PC-3 (cell line): ENCODE results near the gene ILDR2. TPM values are rescaled to one million over a fixed set of nuclear protein-coding genes. Genes with fewer than 3 reads are reported as not detected.

Experiments used
- ATAC-seq: fragments of 200-7000 bp; cut with Tn5 transposase; 2 replicates; pipeline ENCODE4 v1.9.1; 2020; ENCODE audit warnings: mild to moderate bottlenecking, moderate library complexity
- BruUV-seq: library from RNA; stranded (reverse); fragments of 400-500 nt; replicated peaks from 2 replicates; lab custom pipeline; 2021; lab: Mats Ljungman, UMichigan
- CTCF ChIA-PET: fragments of 300-600 bp; sonication (Branson Sonifier 250); formaldehyde crosslinking; loops from one replicate; lab custom pipeline; 2022; ENCODE audit warnings: antibody characterized with exemption; lab: Charles Lee
- POLR2A ChIA-PET: fragments of 300-600 bp; sonication (Branson Sonifier 250); formaldehyde crosslinking; loops from one replicate; lab custom pipeline; 2022; ENCODE audit warnings: antibody characterized with exemption; ENCODE audit not compliant: unreplicated experiment; lab: Charles Lee
- DNase-seq: peaks from one replicate; pipeline ENCODE4 v3.0.0-alpha.2; 2015
- H2AFZ ChIP-seq: fragments of 300-600 bp; sonication (generic); 2 replicates; pipeline ENCODE4 v1.6.0; 2016; ENCODE audit warnings: antibody characterized with exemption, low read length
- H3F3A ChIP-seq: fragments of 300-600 bp; sonication (generic); one replicate; pipeline ENCODE4 v1.6.0; 2017; ENCODE audit warnings: antibody characterized with exemption, low read length, control low read depth, mild to moderate bottlenecking; ENCODE audit not compliant: unreplicated experiment
- H3K27ac ChIP-seq: fragments of 300-600 bp; sonication (generic); 2 replicates; pipeline ENCODE4 v1.5.1; 2016; ENCODE audit warnings: mild to moderate bottlenecking, low read length
- H3K27me3 ChIP-seq: fragments of 300-600 bp; sonication (generic); 2 replicates; pipeline ENCODE4 v1.6.1; 2016; ENCODE audit warnings: low read length, mixed read lengths
- H3K36me3 ChIP-seq: fragments of 300-600 bp; sonication (generic); 2 replicates; pipeline ENCODE4 v1.6.1; 2016; ENCODE audit warnings: low read depth, mixed run types, low read length, mixed read lengths
- H3K4me1 ChIP-seq: fragments of 300-600 bp; sonication (generic); 2 replicates; pipeline ENCODE4 v1.5.1; 2016; ENCODE audit warnings: low read length; ENCODE audit not compliant: insufficient read depth
- H3K4me2 ChIP-seq: fragments of 300-600 bp; sonication (generic); 2 replicates; pipeline ENCODE4 v1.6.0; 2016; ENCODE audit warnings: low read length
- H3K4me3 ChIP-seq: fragments of 300-600 bp; sonication (generic); 2 replicates; pipeline ENCODE4 v1.5.1; 2016; ENCODE audit warnings: mild to moderate bottlenecking, low read length, mixed read lengths
- H3K79me2 ChIP-seq: fragments of 300-600 bp; sonication (generic); 2 replicates; pipeline ENCODE4 v1.6.1; 2017; ENCODE audit warnings: low read length, mixed read lengths
- H3K9ac ChIP-seq: fragments of 300-600 bp; sonication (generic); 2 replicates; pipeline ENCODE4 v1.6.0; 2016; ENCODE audit warnings: mild to moderate bottlenecking, low read length
- H3K9me2 ChIP-seq: fragments of 300-600 bp; sonication (generic); replicated peaks from 2 replicates; pipeline ENCODE4 v1.6.1; 2016; ENCODE audit warnings: mixed run types, low read length, mixed read lengths
- H3K9me3 ChIP-seq: fragments of 300-600 bp; sonication (generic); 2 replicates; pipeline ENCODE4 v1.6.1; 2016; ENCODE audit warnings: low read length, mixed read lengths
- H4K20me1 ChIP-seq: fragments of 300-600 bp; sonication (generic); 2 replicates; pipeline ENCODE4 v1.6.1; 2016; ENCODE audit warnings: low read length, mixed read lengths
- CTCF ChIP-seq: fragments of 300-600 bp; sonication (generic); conservative IDR thresholded peaks from 2 replicates; pipeline ENCODE4 v1.5.1; 2017; ENCODE audit warnings: antibody characterized with exemption, low read depth, mild to moderate bottlenecking, low read length
- EZH2 ChIP-seq: fragments of 300-600 bp; sonication (generic); IDR thresholded peaks from one replicate; pipeline ENCODE4 v1.6.1; 2017; ENCODE audit warnings: antibody characterized with exemption, mild to moderate bottlenecking, low read length; ENCODE audit not compliant: unreplicated experiment
- EZH2phosphoT487 ChIP-seq: fragments of 300-600 bp; sonication (generic); IDR thresholded peaks from 2 replicates; pipeline ENCODE4 v1.6.1; 2018; ENCODE audit warnings: mild to moderate bottlenecking, antibody characterized with exemption, low read length, borderline replicate concordance
- intact Hi-C: fragments of 100-400 bp; cut with micrococcal nuclease; formaldehyde crosslinking; loops from 2 replicates; pipeline ENCODE4 v1.9.0; 2023
- total RNA-seq: library from RNA; depleted of rRNA; stranded (reverse); fragments of >200 nt; gene quantifications from 2 replicates; pipeline ENCODE4 v1.2.3, GENCODE V29; 2014

Gene ILDR2
- total RNA-seq, 1 experiment from 2014 or later: not detected

- no peak for TF ChIP-seq EZH2phosphoT487
- TF ChIP-seq EZH2: no peak
- TF ChIP-seq CTCF: no peak
- Histone ChIP-seq H3K79me2 (no peaks in the 10 kb centered on the region), H4K20me1 (no peaks in the 10 kb centered on the region), H3K36me3 (no peaks in the 10 kb centered on the region), H2AFZ (no peak overlapping the region), H3K27me3 (peaks cover 22% of the 10 kb centered on the region; the same call in 1 of the 2 replicates), H3K9me3 (no peaks in the 10 kb centered on the region), H3K9ac (no peak overlapping the region), H3F3A (no peaks in the 10 kb centered on the region), H3K9me2 (no peaks in the 10 kb centered on the region), H3K4me3 (no peak overlapping the region), H3K4me1 (no peaks in the 10 kb centered on the region), H3K4me2 (no peak overlapping the region), H3K27ac (no peak overlapping the region)
- DNase-seq (no peak), ATAC-seq (no peak)
- ChIA-PET CTCF (no interaction called here), POLR2A (no interaction called here)
- intact Hi-C loops: no loop called here
- BruUV-seq: no TSS peak
These were observed 79.6 kb downstream of the ILDR2 start for GRCh38 chr1:166895766-166896165.

- no TSS peak for BruUV-seq
- Histone ChIP-seq H3K4me3 (no peak overlapping the region), H4K20me1 (no peaks in the 10 kb centered on the region), H3K79me2 (no peaks in the 10 kb centered on the region), H3K4me2 (no peak overlapping the region), H2AFZ (no peak overlapping the region), H3K9ac (no peak overlapping the region), H3K36me3 (no peaks in the 10 kb centered on the region), H3K9me2 (no peaks in the 10 kb centered on the region), H3K9me3 (no peaks in the 10 kb centered on the region), H3K27me3 (peaks cover 17% of the 10 kb centered on the region; the same call in 1 of the 2 replicates), H3K4me1 (no peaks in the 10 kb centered on the region), H3K27ac (no peak overlapping the region), H3F3A (no peaks in the 10 kb centered on the region)
- TF ChIP-seq CTCF (no peak), EZH2 (no peak), EZH2phosphoT487 (no peak)
- ChIA-PET CTCF (no interaction called here), POLR2A (no interaction called here)
- ATAC-seq (no peak), DNase-seq (no peak)
- intact Hi-C loops: no loop called here
These were observed 85.6 kb downstream of the ILDR2 start for GRCh38 chr1:166889776-166890175.

GRCh38 chr1:166888373-166889111, 86.8 kb downstream of the ILDR2 start:
- DNase-seq (no peak), ATAC-seq (no peak)
- intact Hi-C loops: no loop called here
- Histone ChIP-seq H3K9me3 (no peaks in the 10 kb centered on the region), H3K9ac (no peak overlapping the region), H3K9me2 (no peaks in the 10 kb centered on the region), H4K20me1 (no peaks in the 10 kb centered on the region), H3K36me3 (no peaks in the 10 kb centered on the region), H3K27ac (no peak overlapping the region), H3K4me3 (no peak overlapping the region), H3K4me2 (no peak overlapping the region), H2AFZ (no peak overlapping the region), H3K79me2 (no peaks in the 10 kb centered on the region), H3K27me3 (peaks cover 16% of the 10 kb centered on the region; the same call in 1 of the 2 replicates), H3F3A (no peaks in the 10 kb centered on the region), H3K4me1 (no peaks in the 10 kb centered on the region)
- TF ChIP-seq EZH2phosphoT487: no peak
- TF ChIP-seq EZH2: no peak
- TF ChIP-seq CTCF: no peak
- ChIA-PET CTCF (no interaction called here), POLR2A (no interaction called here)
- BruUV-seq: no TSS peak
